Right atrium auricular region (tissue), 2 donors: ENCODE data around the gene LAYN. TPM values are rescaled to one million over a fixed set of nuclear protein-coding genes. Genes with fewer than 3 reads are reported as not detected.

Source experiments
- DNase-seq: peaks from one replicate; pipeline ENCODE4 v3.0.0-alpha.2; 2019; ENCODE audit warnings: low spot score
- H3K27ac ChIP-seq, 2 donors: fragments of 200-600 bp; sonication (generic); 1 replicate in 1 of 2; 2 replicates in 1 of 2; pipeline ENCODE4 v1.5.1; 2016 to 2019
- H3K27me3 ChIP-seq, 2 donors: fragments of 200-600 bp; sonication (generic); one replicate each; pipeline versions ENCODE4 v1.5.1 to v1.6.0; 2017 to 2019
- H3K36me3 ChIP-seq: fragments of 200-600 bp; sonication (generic); one replicate; pipeline ENCODE4 v1.5.1; 2016
- H3K4me1 ChIP-seq, 2 donors: fragments of 200-600 bp; sonication (generic); one replicate each; pipeline versions ENCODE4 v1.5.1 to v1.6.0; 2017 to 2019
- H3K4me3 ChIP-seq, 2 donors: fragments of 200-600 bp; sonication (generic); 1 replicate in 1 of 2; 2 replicates in 1 of 2; pipeline ENCODE4 v1.5.1; 2017 to 2019; ENCODE audit warnings: mild to moderate bottlenecking in 1 of 2, moderate library complexity in 1 of 2
- H3K9me3 ChIP-seq, 2 donors: fragments of 200-600 bp; sonication (generic); one replicate each; pipeline ENCODE4 v1.5.1; 2019
- CTCF ChIP-seq, 2 donors: fragments of 200-600 bp; sonication (generic); IDR thresholded peaks; one replicate each; pipeline ENCODE4 v1.5.1; 2019; ENCODE audit warnings: antibody characterized with exemption in 2 of 2
- total RNA-seq, 2 donors: library from RNA; depleted of rRNA; stranded (reverse); fragments of >200 nt; gene quantifications; one replicate each; pipeline ENCODE4 v1.1.0, GENCODE V29; 2016

LAYN gene
- total RNA-seq, 2 donors from 2014 or later = 5.9 to 12.3 TPM

- peaks cover 0 to 4% of the 10 kb centered on the region in 2 donors for H3K9me3 ChIP-seq
- H3K4me1 ChIP-seq = no peaks in the 10 kb centered on the region
- H3K27me3 ChIP-seq = no peaks in the 10 kb centered on the region
- TF ChIP-seq CTCF (IDR thresholded peaks at IDR 0.05) = no peak
- H3K27ac ChIP-seq = no peak overlapping the region
- no peaks in the 10 kb centered on the region for H3K36me3 ChIP-seq
- H3K4me3 ChIP-seq = no peak overlapping the region
- DNase-seq = no peak
These were observed 48.6 kb downstream of the LAYN start for GRCh38 chr11:111589114-111589513.

GRCh38 chr11:111589886-111590499, 49.5 kb downstream of the LAYN start:
- no peaks in the 10 kb centered on the region for H3K36me3 ChIP-seq
- no peak overlapping the region for H3K27ac ChIP-seq
- DNase-seq = no peak
- H3K27me3 ChIP-seq = no peaks in the 10 kb centered on the region
- H3K9me3 ChIP-seq = peaks cover 0 to 4% of the 10 kb centered on the region in 2 donors
- no peak overlapping the region for H3K4me3 ChIP-seq
- no peaks in the 10 kb centered on the region for H3K4me1 ChIP-seq
- no peak for TF ChIP-seq CTCF (IDR thresholded peaks at IDR 0.05)

- Histone ChIP-seq H3K4me3 (no peak overlapping the region), H3K27me3 (no peaks in the 10 kb centered on the region), H3K27ac (no peak overlapping the region), H3K9me3 (peaks cover 0 to 4% of the 10 kb centered on the region in 2 donors), H3K4me1 (no peaks in the 10 kb centered on the region), H3K36me3 (no peaks in the 10 kb centered on the region)
- DNase-seq = no peak
- no peak for TF ChIP-seq CTCF (IDR thresholded peaks at IDR 0.05)
These were observed 50.9 kb downstream of the LAYN start for GRCh38 chr11:111591187-111591960.

- no peak for DNase-seq
- no peaks in the 10 kb centered on the region for H3K27me3 ChIP-seq
- H3K27ac ChIP-seq = no peak overlapping the region
- H3K4me1 ChIP-seq = peaks cover 0 to 3% of the 10 kb centered on the region in 2 donors
- peaks cover 0 to 4% of the 10 kb centered on the region in 2 donors for H3K9me3 ChIP-seq
- no peaks in the 10 kb centered on the region for H3K36me3 ChIP-seq
- TF ChIP-seq CTCF (IDR thresholded peaks at IDR 0.05) = no peak
- H3K4me3 ChIP-seq = no peak overlapping the region
These were observed 52.0 kb downstream of the LAYN start for GRCh38 chr11:111592491-111592890.

- Histone ChIP-seq H3K27ac (no peak overlapping the region), H3K4me3 (no peak overlapping the region), H3K9me3 (no peaks in the 10 kb centered on the region), H3K4me1 (peaks cover 0 to 9% of the 10 kb centered on the region in 2 donors), H3K36me3 (no peaks in the 10 kb centered on the region), H3K27me3 (no peaks in the 10 kb centered on the region)
- no peak for DNase-seq
- TF ChIP-seq CTCF (IDR thresholded peaks at IDR 0.05) = no peak
These were observed 55.8 kb downstream of the LAYN start for GRCh38 chr11:111596319-111596718.
